Trophoblast cell (in vitro differentiated cells and primary cell): Measurements from ENCODE around the gene FEM1A.
"Not testable (repeated sequence)": the region's sequence is repeated elsewhere in the genome, so short reads cannot be mapped to it uniquely, and the experiment has no call there.

Experiments
- DNase-seq, 2 donors: peaks; one replicate each; pipeline ENCODE4 v3.0.0-alpha.2; 2016
- H2AFZ ChIP-seq: 2 replicates; pipeline ENCODE4 v1.6.1; 2013; ENCODE audit warnings: low read length, moderate library complexity, mild to moderate bottlenecking; ENCODE audit not compliant: insufficient read depth, poor library complexity
- H2AK5ac ChIP-seq: 2 replicates; pipeline ENCODE4 v1.6.1; 2013; ENCODE audit warnings: mild to moderate bottlenecking, low read length
- H2BK120ac ChIP-seq: 2 replicates; pipeline ENCODE4 v1.6.1; 2013; ENCODE audit warnings: low read length, mild to moderate bottlenecking, moderate library complexity; ENCODE audit not compliant: insufficient read depth, poor library complexity
- H2BK12ac ChIP-seq: 2 replicates; pipeline ENCODE4 v1.6.1; 2013; ENCODE audit warnings: mild to moderate bottlenecking, low read length, moderate library complexity
- H2BK5ac ChIP-seq: 2 replicates; pipeline ENCODE4 v1.6.1; 2013; ENCODE audit warnings: low read length, low read depth, moderate library complexity, mild to moderate bottlenecking; ENCODE audit not compliant: poor library complexity
- H3K14ac ChIP-seq: 2 replicates; pipeline ENCODE4 v1.6.1; 2013; ENCODE audit warnings: mild to moderate bottlenecking, low read length
- H3K18ac ChIP-seq: 2 replicates; pipeline ENCODE4 v1.6.1; 2013; ENCODE audit warnings: mild to moderate bottlenecking, low read length
- H3K23ac ChIP-seq: 2 replicates; pipeline ENCODE4 v1.6.1; 2013; ENCODE audit warnings: low read length
- H3K27ac ChIP-seq: 2 replicates; pipeline ENCODE4 v1.5.1; 2013; ENCODE audit warnings: low read depth, mild to moderate bottlenecking, inconsistent platforms, low read length, moderate library complexity
- H3K27me3 ChIP-seq: 2 replicates; pipeline ENCODE4 v1.6.1; 2013; ENCODE audit warnings: inconsistent platforms, mild to moderate bottlenecking, low read length, moderate library complexity; ENCODE audit not compliant: insufficient read depth
- H3K36me3 ChIP-seq, 2 experiments: 1 replicate in 1 of 2; 2 replicates in 1 of 2; pipeline ENCODE4 v1.6.1; 2013; ENCODE audit warnings: low read length in 2 of 2, mild to moderate bottlenecking in 2 of 2, moderate library complexity in 1 of 2; ENCODE audit not compliant: insufficient read depth in 2 of 2, control insufficient read depth in 1 of 2
- H3K4ac ChIP-seq: 2 replicates; pipeline ENCODE4 v1.6.1; 2013; ENCODE audit warnings: low read depth, mild to moderate bottlenecking, low read length, moderate library complexity
- H3K4me1 ChIP-seq, 2 experiments: 1 replicate in 1 of 2; 2 replicates in 1 of 2; pipeline ENCODE4 v1.6.1; 2013; ENCODE audit warnings: low read length in 2 of 2, mild to moderate bottlenecking in 2 of 2, moderate library complexity in 1 of 2; ENCODE audit not compliant: insufficient read depth in 2 of 2, control insufficient read depth in 1 of 2
- H3K4me2 ChIP-seq: 2 replicates; pipeline ENCODE4 v1.6.1; 2013; ENCODE audit warnings: inconsistent platforms, mild to moderate bottlenecking, low read length, moderate library complexity
- H3K4me3 ChIP-seq: 2 replicates; pipeline ENCODE4 v1.5.1; 2013; ENCODE audit warnings: mild to moderate bottlenecking, low read depth, low read length, inconsistent platforms
- H3K79me1 ChIP-seq: one replicate; pipeline ENCODE4 v1.6.1; 2013; ENCODE audit warnings: low read length
- H3K79me2 ChIP-seq: 2 replicates; pipeline ENCODE4 v1.6.1; 2013; ENCODE audit warnings: low read length, mild to moderate bottlenecking; ENCODE audit not compliant: control insufficient read depth, insufficient read depth, poor library complexity
- H3K9ac ChIP-seq: 2 replicates; pipeline ENCODE4 v1.6.1; 2013; ENCODE audit warnings: mild to moderate bottlenecking, low read length
- H3K9me3 ChIP-seq: 2 replicates; pipeline ENCODE4 v1.6.1; 2013; ENCODE audit warnings: low read depth, mild to moderate bottlenecking, control low read depth, inconsistent platforms, low read length; ENCODE audit not compliant: insufficient read depth
- H4K12ac ChIP-seq: 2 replicates; pipeline ENCODE4 v1.6.1; 2013; ENCODE audit warnings: low read depth, mild to moderate bottlenecking, low read length, moderate library complexity
- H4K8ac ChIP-seq: 2 replicates; pipeline ENCODE4 v1.6.1; 2013; ENCODE audit warnings: low read depth, mild to moderate bottlenecking, low read length, moderate library complexity
- H4K91ac ChIP-seq: one replicate; pipeline ENCODE4 v1.6.1; 2013; ENCODE audit warnings: low read depth, mild to moderate bottlenecking, low read length, moderate library complexity
- WGBS: extraction: QIAGEN DNeasy Blood & Tissue Kit; methylation state at CpG from one replicate; pipeline ENCODE4 v1.1.7; 2013; ENCODE audit warnings: missing lambda C conversion rate; ENCODE audit not compliant: insufficient read length, insufficient coverage; ENCODE audit errors: extremely low coverage; 5-methylcytosine and 5-hydroxymethylcytosine counted together

The FEM1A gene

DNA sequence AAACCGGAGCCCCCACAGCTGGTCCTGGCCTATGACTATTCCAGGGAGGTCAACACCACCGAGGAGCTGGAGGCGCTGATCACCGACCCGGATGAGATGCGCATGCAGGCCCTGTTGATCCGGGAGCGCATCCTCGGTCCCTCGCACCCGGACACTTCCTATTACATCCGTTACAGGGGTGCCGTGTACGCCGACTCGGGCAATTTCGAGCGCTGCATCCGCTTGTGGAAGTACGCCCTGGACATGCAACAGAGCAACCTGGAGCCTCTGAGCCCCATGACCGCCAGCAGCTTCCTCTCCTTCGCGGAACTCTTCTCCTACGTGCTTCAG is 1.3 kb downstream of the FEM1A start:
- not testable (repeated sequence) for H3K79me1 ChIP-seq, H3K9me3 ChIP-seq, H3K27ac ChIP-seq, H2BK120ac ChIP-seq, H4K91ac ChIP-seq, H3K27me3 ChIP-seq, H3K4me1 ChIP-seq, H3K4me3 ChIP-seq, H2AFZ ChIP-seq, DNase-seq, H4K8ac ChIP-seq, H2BK12ac ChIP-seq, H3K23ac ChIP-seq, H3K9ac ChIP-seq, H2BK5ac ChIP-seq, H4K12ac ChIP-seq, H2AK5ac ChIP-seq, H3K18ac ChIP-seq, H3K14ac ChIP-seq
- WGBS: no CpG with 5 or more reads among the region's 24 CpGs
- peaks cover 28 to 30% of the 10 kb centered on the region in 2 experiments for H3K36me3 ChIP-seq
- peak overlapping the region; percentile 21 for H3K4ac ChIP-seq
- H3K4me2 ChIP-seq: peak overlapping the region; percentile 83
- peaks cover 12% of the 10 kb centered on the region for H3K79me2 ChIP-seq

DNA sequence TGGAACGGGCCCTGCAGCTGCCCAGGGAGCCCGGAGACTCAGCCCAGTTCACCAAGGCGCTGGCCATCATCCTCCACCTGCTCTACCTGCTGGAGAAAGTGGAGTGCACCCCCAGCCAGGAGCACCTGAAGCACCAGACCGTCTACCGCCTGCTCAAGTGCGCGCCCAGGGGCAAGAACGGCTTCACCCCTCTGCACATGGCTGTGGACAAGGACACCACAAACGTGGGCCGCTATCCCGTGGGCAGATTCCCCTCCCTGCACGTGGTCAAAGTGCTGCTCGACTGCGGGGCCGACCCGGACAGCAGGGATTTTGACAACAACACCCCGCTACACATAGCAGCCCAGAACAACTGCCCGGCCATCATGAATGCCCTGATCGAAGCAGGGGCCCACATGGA is 1.7 kb downstream of the FEM1A start:
- H3K4ac ChIP-seq: peak overlapping the region; percentile 89

GRCh38 chr19:4794971-4795370 is 3.4 kb downstream of the FEM1A start:
- peak in 1 of 2 donors; percentile 22 for DNase-seq
- Histone ChIP-seq H3K4me2 (no peak overlapping the region), H2AFZ (no peak overlapping the region), H3K18ac (no peak overlapping the region), H3K4me1 (peaks cover 6 to 9% of the 10 kb centered on the region in 2 experiments), H2BK5ac (no peak overlapping the region), H4K91ac (no peak overlapping the region), H3K14ac (no peak overlapping the region), H3K9ac (no peak overlapping the region), H3K79me1 (peaks cover 4% of the 10 kb centered on the region), H3K23ac (no peak overlapping the region), H3K79me2 (peaks cover 12% of the 10 kb centered on the region), H2AK5ac (no peak overlapping the region), H3K27me3 (no peaks in the 10 kb centered on the region), H3K4me3 (no peak overlapping the region), H4K8ac (no peak overlapping the region), H4K12ac (no peak overlapping the region), H3K9me3 (no peaks in the 10 kb centered on the region), H3K27ac (no peak overlapping the region), H3K36me3 (peaks cover 28 to 30% of the 10 kb centered on the region in 2 experiments), H2BK12ac (no peak overlapping the region), H3K4ac (peak overlapping the region; percentile 2), H2BK120ac (no peak overlapping the region)
- WGBS: no CpG with 5 or more reads among the region's 11 CpGs

More for the DNA sequence above, 1.7 kb downstream of the FEM1A start:
- H3K23ac ChIP-seq, DNase-seq, H3K4me2 ChIP-seq, H3K27ac ChIP-seq, H3K79me1 ChIP-seq, H2BK120ac ChIP-seq, H4K8ac ChIP-seq, H3K4me1 ChIP-seq, H2BK5ac ChIP-seq, H3K18ac ChIP-seq, H4K12ac ChIP-seq, H3K9ac ChIP-seq, H2BK12ac ChIP-seq, H3K4me3 ChIP-seq, H4K91ac ChIP-seq, H3K9me3 ChIP-seq, H3K27me3 ChIP-seq, H3K14ac ChIP-seq, H2AK5ac ChIP-seq, H2AFZ ChIP-seq: not testable (repeated sequence)
- H3K79me2 ChIP-seq: peaks cover 12% of the 10 kb centered on the region
- H3K36me3 ChIP-seq: peaks cover 28 to 30% of the 10 kb centered on the region in 2 experiments
- WGBS: no CpG with 5 or more reads among the region's 19 CpGs

GRCh38 chr19:4795400-4795799 is 3.9 kb downstream of the FEM1A start:
- Histone ChIP-seq H3K79me2 (peaks cover 12% of the 10 kb centered on the region), H3K18ac (peak overlapping the region; percentile 6), H2AFZ (no peak overlapping the region), H3K79me1 (peaks cover 7% of the 10 kb centered on the region), H3K27me3 (no peaks in the 10 kb centered on the region), H4K12ac (no peak overlapping the region), H2AK5ac (no peak overlapping the region), H3K14ac (no peak overlapping the region), H3K4me3 (no peak overlapping the region), H3K27ac (no peak overlapping the region), H3K4me2 (no peak overlapping the region), H3K4me1 (peaks cover 6 to 12% of the 10 kb centered on the region in 2 experiments), H3K4ac (no peak overlapping the region), H4K91ac (no peak overlapping the region), H2BK120ac (no peak overlapping the region), H3K36me3 (peaks cover 28 to 30% of the 10 kb centered on the region in 2 experiments), H3K9ac (no peak overlapping the region), H3K23ac (no peak overlapping the region), H3K9me3 (no peaks in the 10 kb centered on the region), H2BK5ac (no peak overlapping the region), H2BK12ac (no peak overlapping the region), H4K8ac (no peak overlapping the region)
- peak in 1 of 2 donors; percentile 9 for DNase-seq
- WGBS: no CpG with 5 or more reads among the region's 9 CpGs
